OCI-LY1 (cell line): ENCODE measurements around the gene CEACAM1.

Source experiments
- CTCF ChIP-seq: fragments of 200-600 bp; sonication (generic), shearing (Covaris generic); IDR thresholded peaks from 2 replicates; pipeline ENCODE4 v1.5.1; 2017; ENCODE audit warnings: mild to moderate bottlenecking, antibody characterized with exemption, low read length, moderate library complexity, mixed read lengths
- EZH2 ChIP-seq: fragments of 200-600 bp; sonication (generic), shearing (Covaris generic); IDR thresholded peaks from 2 replicates; pipeline ENCODE4 v1.8.0; 2017; ENCODE audit warnings: borderline replicate concordance, mixed run types, mild to moderate bottlenecking, antibody characterized with exemption, low read length, moderate library complexity, mixed read lengths

GRCh38 chr19:42496460-42497133 is 31.7 kb downstream of the CEACAM1 start:
- TF ChIP-seq CTCF (no peak), EZH2 (no peak)
